Measurements from ENCODE around the gene HIPK1. TPM values are rescaled to one million over a fixed set of nuclear protein-coding genes. Genes with fewer than 3 reads are reported as not detected.

HIPK1 gene
- total RNA-seq, 4 donors from 2014 or later: 65.8 to 102 (median 84.7) TPM

DNA sequence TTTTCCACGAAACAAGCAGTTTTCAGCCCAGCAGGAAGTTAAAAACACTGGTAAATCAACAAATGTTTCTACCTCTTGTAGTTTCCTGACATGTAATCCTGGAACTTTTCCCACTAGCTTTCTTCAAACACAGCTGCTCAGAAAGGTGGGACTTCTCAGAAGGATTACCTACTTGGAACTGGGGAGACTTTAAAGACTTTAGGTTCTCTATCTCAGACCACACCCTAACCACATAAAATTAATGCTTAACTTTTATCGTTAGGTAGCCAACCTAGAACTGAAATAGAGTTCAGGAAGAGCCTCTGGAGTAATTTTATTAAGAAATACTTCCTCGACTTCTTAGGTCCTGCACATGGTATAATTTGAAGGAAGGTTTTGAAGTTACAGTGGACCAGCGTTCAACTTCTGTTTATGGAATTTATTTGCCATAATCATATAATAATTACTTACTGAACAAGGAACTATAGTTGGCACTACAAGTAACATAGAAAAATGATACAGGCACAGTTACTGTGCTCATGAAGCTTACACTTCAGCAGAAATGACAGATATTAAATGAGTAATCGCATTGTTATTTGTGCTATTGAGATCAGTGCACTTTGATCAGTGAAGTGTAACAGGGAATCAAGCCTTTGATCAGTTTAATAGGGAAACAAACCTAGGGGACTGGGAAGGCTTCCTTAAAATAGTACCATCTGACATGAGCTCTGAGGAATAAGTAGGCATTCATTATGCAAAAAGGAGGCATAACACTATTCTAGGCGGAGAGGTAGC is 41.5 kb upstream of the HIPK1 start, which contains the start of gene BCL2L15:
BCL2L15 (minus strand) TSS at position 180 of the 774 bp plus-strand sequence. CDS start 206 bp downstream, outside the sequence.
- Histone ChIP-seq H3K4me3 (replicated peaks in 1 of 3) (no peak within 1 kb of the TSS), H3K27me3 (no peaks in the 10 kb centered on the region), H3K9me3 (no peaks in the 10 kb centered on the region), H3K27ac (no peak within 1 kb of the TSS), H3K36me3 (no peaks in the 10 kb centered on the region), H3K4me1 (peaks cover 7 to 8% of the 10 kb centered on the region in 2 donors)
- intact Hi-C loops (cut with DNase I): no loop called here
- WGBS, 2 donors: 70 to 77% methylated on average over 6 of the region's 6 CpGs
- TF ChIP-seq CTCF (IDR thresholded peaks at IDR 0.05) (no peak), POLR2A (IDR thresholded peaks at IDR 0.05) (no peak)
- no peak for DNase-seq

DNA sequence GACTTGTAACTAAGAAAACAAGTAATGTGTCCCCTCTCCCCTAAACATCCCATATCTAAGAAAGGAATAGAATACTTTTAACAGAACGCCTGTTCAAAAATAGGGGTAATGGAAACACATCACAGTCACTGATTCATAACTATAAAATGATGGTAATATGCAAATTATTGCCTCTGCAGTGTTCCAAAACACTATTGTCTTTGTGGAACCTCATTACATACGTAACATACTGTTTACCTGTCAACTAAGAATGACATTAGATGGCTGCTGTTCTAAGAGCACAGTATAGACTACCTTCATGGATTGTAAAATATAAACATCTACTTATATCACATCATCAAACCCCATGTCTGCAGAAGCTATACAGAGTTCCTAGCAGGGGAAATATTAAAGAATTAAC is 38.3 kb upstream of the HIPK1 start:
- peaks cover 0 to 8% of the 10 kb centered on the region in 2 donors for H3K36me3 ChIP-seq
- H3K27ac ChIP-seq: no peak overlapping the region
- H3K9me3 ChIP-seq: no peaks in the 10 kb centered on the region
- no peak overlapping the region for H3K4me3 ChIP-seq (replicated peaks in 1 of 3)
- DNase-seq: no peak
- intact Hi-C loops (cut with DNase I): no loop called here
- H3K27me3 ChIP-seq: no peaks in the 10 kb centered on the region
- TF ChIP-seq CTCF (IDR thresholded peaks at IDR 0.05): no peak
- TF ChIP-seq POLR2A (IDR thresholded peaks at IDR 0.05): no peak
- 50 to 71% methylated on average over 2 of the region's 2 CpGs for WGBS, 2 donors
- H3K4me1 ChIP-seq: peaks cover 7 to 8% of the 10 kb centered on the region in 2 donors

- peaks cover 7 to 8% of the 10 kb centered on the region in 2 donors for H3K4me1 ChIP-seq
- peaks cover 4 to 15% of the 10 kb centered on the region in 2 donors for H3K36me3 ChIP-seq
- no peak overlapping the region for H3K4me3 ChIP-seq (replicated peaks in 1 of 3)
- DNase-seq: no peak
- WGBS, 2 donors: 92 to 94% methylated on average over 11 of the region's 11 CpGs
- TF ChIP-seq CTCF (IDR thresholded peaks at IDR 0.05) (no peak), POLR2A (IDR thresholded peaks at IDR 0.05) (no peak)
- no peaks in the 10 kb centered on the region for H3K9me3 ChIP-seq
- intact Hi-C loops (cut with DNase I): no loop called here
- no peaks in the 10 kb centered on the region for H3K27me3 ChIP-seq
- no peak overlapping the region for H3K27ac ChIP-seq
Observed at GRCh38 chr1:113891631-113892220, 37.4 kb upstream of the HIPK1 start.

DNA sequence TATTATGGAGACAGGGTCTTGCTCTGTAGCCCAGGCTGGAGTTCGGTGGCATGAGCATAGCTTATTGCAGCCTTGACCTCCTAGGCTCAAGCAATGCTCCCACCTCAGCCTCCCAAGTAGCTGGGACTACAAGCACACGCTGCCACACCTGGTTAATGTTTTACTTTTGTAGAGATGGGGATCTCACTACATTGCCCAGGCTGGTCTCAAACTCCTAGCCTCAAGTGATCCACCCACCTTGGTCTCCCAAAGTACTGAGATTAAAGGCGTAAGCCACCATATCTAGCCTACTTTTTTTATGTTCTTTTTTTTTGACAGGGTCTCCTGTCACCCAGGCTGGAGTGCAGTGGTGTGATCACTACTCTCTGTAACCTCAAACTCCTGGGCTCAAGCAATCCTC is 35.9 kb upstream of the HIPK1 start:
- no peak for DNase-seq
- H3K9me3 ChIP-seq: no peaks in the 10 kb centered on the region
- no peak for TF ChIP-seq POLR2A (IDR thresholded peaks at IDR 0.05)
- TF ChIP-seq CTCF (IDR thresholded peaks at IDR 0.05): no peak
- intact Hi-C loops (cut with DNase I): no loop called here
- no peaks in the 10 kb centered on the region for H3K27me3 ChIP-seq
- H3K4me1 ChIP-seq: peaks cover 0 to 3% of the 10 kb centered on the region in 2 donors
- no peak overlapping the region for H3K27ac ChIP-seq
- WGBS, 2 donors: 91 to 95% methylated on average over 3 of the region's 3 CpGs
- no peak overlapping the region for H3K4me3 ChIP-seq (replicated peaks in 1 of 3)
- H3K36me3 ChIP-seq: peaks cover 4 to 15% of the 10 kb centered on the region in 2 donors

DNA sequence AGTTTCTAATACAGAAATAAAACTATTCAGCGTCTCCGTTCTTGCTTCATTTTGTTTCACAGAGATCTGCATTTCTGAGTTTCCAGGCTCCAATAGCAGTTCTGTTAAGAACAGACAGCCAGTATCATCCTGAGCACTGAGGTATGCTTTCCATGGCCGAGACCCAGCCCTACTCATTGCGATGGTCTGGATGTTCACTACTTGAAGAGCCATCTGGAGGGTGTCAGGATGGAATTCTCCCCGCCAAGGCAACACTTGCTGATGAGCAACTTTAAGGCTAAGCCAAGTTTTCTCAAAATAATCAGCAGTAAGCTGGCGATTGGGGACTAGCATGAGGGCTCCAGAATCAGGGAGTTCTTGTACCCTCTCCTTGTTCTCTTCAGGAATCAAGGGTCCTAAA is 34.0 kb upstream of the HIPK1 start:
- no peaks in the 10 kb centered on the region for H3K9me3 ChIP-seq
- no peak overlapping the region for H3K27ac ChIP-seq
- no peak overlapping the region for H3K4me3 ChIP-seq (replicated peaks in 1 of 3)
- intact Hi-C loops (cut with DNase I): no loop called here
- H3K36me3 ChIP-seq: peaks cover 4 to 15% of the 10 kb centered on the region in 2 donors
- DNase-seq: no peak
- peaks cover 0 to 18% of the 10 kb centered on the region in 2 donors for H3K4me1 ChIP-seq
- H3K27me3 ChIP-seq: no peaks in the 10 kb centered on the region
- TF ChIP-seq CTCF (IDR thresholded peaks at IDR 0.05): no peak
- 95 to 99% methylated on average over 6 of the region's 6 CpGs for WGBS, 2 donors
